ENCODE measurements around the gene TMSB15A.
"Not testable (repeated sequence)": the region's sequence is repeated elsewhere in the genome, so short reads cannot be mapped to it uniquely, and the experiment has no call there.

Gene TMSB15A

DNA sequence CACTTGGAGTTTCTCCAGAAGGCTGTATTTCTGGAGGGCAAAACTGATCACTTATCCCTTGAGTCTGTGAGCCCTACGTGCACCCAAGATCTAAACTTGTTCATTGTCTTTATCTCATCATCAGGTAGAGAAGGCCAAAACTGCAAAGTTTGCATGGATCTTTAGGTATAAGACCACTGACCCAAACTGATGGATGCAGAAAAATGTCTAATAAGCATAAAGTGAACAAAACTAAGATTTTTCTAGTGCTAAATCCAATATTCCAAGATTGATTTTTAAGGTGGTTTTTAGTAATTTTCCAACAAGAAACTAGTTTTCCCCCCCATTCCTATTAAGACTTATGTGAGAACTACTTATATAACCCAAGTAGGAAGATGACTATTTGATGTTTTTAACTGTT is 2.0 kb downstream of the TMSB15A start:
- Histone ChIP-seq H3K27ac (no peak overlapping the region), H3K4me1 (peaks cover 0 to 7% (median 0%) of the 10 kb centered on the region in 10 experiments; a peak in 2 of 20 replicates), H3K4me3 (no peak overlapping the region), H3K36me3 (peaks cover 0 to 20% (median 0%) of the 10 kb centered on the region in 11 experiments; a peak in 5 of 22 replicates), H3K9me3 (replicated peaks in 1 of 11) (peaks cover 0 to 5% (median 0%) of the 10 kb centered on the region in 11 experiments; a peak in 1 of 22 replicates), H3K27me3 (peaks cover 0 to 7% (median 0%) of the 10 kb centered on the region in 11 experiments; a peak in 3 of 22 replicates), H3K9ac (no peak overlapping the region), H4K20me1 (no peaks in the 10 kb centered on the region), H3K4me2 (no peak overlapping the region)
- TF ChIP-seq Cebpa-rat (IDR thresholded peaks at IDR 0.05), result no peak

DNA sequence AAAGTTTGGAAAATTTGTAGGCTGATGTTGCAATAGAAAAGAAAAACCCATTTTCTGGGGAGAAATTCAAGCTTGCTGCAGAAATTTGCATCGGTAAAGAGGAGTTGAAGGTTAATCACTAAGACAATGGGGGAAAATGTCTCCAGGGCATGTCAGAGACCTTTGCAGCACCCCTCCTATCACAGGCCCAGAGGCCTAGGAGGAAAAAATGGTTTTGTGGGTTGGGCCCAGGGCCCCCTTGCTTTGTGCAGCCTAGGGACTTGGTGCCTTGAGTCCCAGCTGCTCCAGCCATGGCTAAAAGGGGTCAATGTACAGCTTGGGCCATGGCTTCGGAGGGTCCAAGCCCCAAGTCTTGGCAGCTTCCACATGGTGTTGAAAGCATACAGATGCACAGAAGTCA is 17.8 kb downstream of the TMSB15A start:
- no peak overlapping the region for H3K27ac ChIP-seq
- H3K4me1 ChIP-seq, result no peaks in the 10 kb centered on the region
- no peaks in the 10 kb centered on the region for H3K27me3 ChIP-seq
- no peak overlapping the region for H3K4me2 ChIP-seq
- H3K4me3 ChIP-seq, result no peak overlapping the region
- TF ChIP-seq Cebpa-rat (IDR thresholded peaks at IDR 0.05), result no peak
- no peaks in the 10 kb centered on the region for H3K36me3 ChIP-seq
- H4K20me1 ChIP-seq, result no peaks in the 10 kb centered on the region
- no peak overlapping the region for H3K9ac ChIP-seq
- H3K9me3 ChIP-seq (replicated peaks in 1 of 11), result peaks cover 24 to 35% (median 28%) of the 10 kb centered on the region in 11 experiments

DNA sequence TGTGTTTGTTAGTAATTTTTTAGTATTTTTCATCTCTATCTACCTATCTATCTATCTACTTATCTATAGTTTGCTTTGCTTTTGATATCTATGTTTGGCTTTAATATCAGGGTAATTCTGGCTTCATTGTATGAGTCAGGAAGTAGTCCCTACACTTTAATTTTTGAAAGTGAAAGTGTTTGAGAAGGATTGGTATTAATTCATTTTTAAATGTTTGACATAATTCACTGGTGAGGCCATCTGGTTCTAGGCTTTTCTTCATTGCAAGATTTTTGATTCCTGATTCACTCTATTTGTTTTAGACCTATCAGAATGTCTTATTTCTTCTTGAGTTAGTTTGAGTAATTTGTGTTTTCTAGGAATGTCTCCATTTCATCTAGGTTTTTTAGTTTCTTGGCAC is 24.8 kb downstream of the TMSB15A start:
- H3K27me3 ChIP-seq, result no peaks in the 10 kb centered on the region
- H3K4me3 ChIP-seq, result no peak overlapping the region
- no peak overlapping the region for H3K4me2 ChIP-seq
- TF ChIP-seq Cebpa-rat (IDR thresholded peaks at IDR 0.05), result no peak
- H3K9ac ChIP-seq, result no peak overlapping the region
- peaks cover 13 to 18% (median 15%) of the 10 kb centered on the region in 11 experiments for H3K9me3 ChIP-seq (replicated peaks in 1 of 11)
- no peaks in the 10 kb centered on the region for H3K4me1 ChIP-seq
- H4K20me1 ChIP-seq, result no peaks in the 10 kb centered on the region
- no peak overlapping the region for H3K27ac ChIP-seq
- no peaks in the 10 kb centered on the region; a peak in 1 of 22 replicates for H3K36me3 ChIP-seq

DNA sequence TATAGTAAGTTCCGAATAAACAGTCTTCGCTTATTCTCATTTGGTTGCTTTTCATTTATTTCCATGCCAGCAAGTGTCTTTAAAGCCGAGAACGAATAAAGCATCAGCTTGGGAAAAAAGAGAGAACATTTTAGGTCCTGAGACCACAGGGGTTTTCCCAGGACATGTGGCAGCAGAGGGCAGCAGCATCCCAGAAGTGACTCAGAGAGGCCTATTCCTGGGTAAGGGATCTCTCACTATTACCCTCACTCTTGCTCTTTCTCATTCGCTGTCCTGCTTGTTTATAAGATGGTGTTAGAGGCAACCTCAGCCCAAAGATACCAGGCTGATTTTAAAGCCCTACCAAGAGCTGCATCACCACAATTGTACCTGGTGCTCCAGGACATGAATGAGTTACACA is 37.8 kb downstream of the TMSB15A start:
- H3K36me3 ChIP-seq; H3K4me3 ChIP-seq; H3K27me3 ChIP-seq; H3K27ac ChIP-seq; H3K9ac ChIP-seq; H3K4me1 ChIP-seq; H3K4me2 ChIP-seq; H4K20me1 ChIP-seq; H3K9me3 ChIP-seq (replicated peaks in 1 of 11): not testable (repeated sequence)

DNA sequence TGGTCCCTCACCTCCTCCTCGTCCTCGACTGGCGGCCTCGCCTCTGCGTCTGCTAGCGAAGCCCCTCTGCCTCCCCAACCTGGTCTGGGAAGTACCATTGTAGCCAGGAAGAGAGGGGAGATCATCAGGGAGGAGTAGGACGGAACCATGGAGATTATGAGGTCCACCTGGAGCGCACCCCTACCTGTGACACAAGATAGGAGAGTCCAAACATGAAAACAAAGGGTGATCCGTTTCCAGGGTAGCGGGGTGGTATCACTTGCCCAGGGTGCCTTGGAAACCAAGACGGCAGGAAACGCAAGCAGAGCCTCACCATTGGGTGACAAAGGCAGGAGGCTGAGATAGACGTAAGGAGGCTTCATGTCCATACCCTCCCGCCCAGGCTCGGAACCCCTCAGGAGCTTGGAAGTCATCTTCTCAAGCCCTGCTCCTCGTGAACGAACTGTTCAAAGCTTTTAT is 44.7 kb downstream of the TMSB15A start, which contains the start of gene TCP11X2:
TCP11X2 (minus strand) TSS at position 51 of the 459 bp plus-strand sequence.
- not testable (repeated sequence) for H3K4me3 ChIP-seq; H4K20me1 ChIP-seq; H3K27ac ChIP-seq; H3K4me2 ChIP-seq; H3K9me3 ChIP-seq (replicated peaks in 1 of 11); H3K27me3 ChIP-seq; H3K9ac ChIP-seq; H3K36me3 ChIP-seq; H3K4me1 ChIP-seq

DNA sequence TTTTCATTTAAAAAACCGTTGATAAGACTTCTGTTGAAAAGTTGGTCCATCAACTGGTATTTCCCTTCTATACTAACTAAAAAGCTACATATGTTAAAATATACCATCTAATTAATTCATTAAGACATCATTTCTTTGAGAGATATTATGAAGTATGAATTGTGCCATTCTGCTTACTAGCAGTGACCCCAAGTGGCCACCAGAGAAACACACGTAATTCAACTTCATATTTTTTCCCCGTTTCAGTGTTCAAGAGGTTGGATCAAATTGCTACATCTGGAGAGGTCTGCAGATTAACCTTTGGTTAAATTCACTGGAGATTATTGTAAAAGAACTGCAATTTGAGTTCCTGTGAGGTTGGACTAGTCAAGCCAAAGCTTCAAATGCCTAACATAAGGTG is 46.3 kb downstream of the TMSB15A start:
- H4K20me1 ChIP-seq, H3K4me1 ChIP-seq, H3K27ac ChIP-seq: not testable (repeated sequence)

More for the DNA sequence above, 46.3 kb downstream of the TMSB15A start:
- H3K9me3 ChIP-seq (replicated peaks in 1 of 11); H3K9ac ChIP-seq; H3K27me3 ChIP-seq; H3K4me2 ChIP-seq; H3K36me3 ChIP-seq; H3K4me3 ChIP-seq: not testable (repeated sequence)

Data from BLaER1 treated with 17β-estradiol and CSF1 and Interleukin-3, amounts not matched to agents 10 nM and 100 nM (cell line).